Endothelial cell of umbilical vein (primary cell): Measurements from ENCODE around the gene LRRC7. TPM values are rescaled to one million over a fixed set of nuclear protein-coding genes. Genes with fewer than 3 reads are reported as not detected.

Source experiments
- BruUV-seq: library from RNA; stranded (reverse); fragments of 400-500 nt; replicated peaks from 2 replicates; lab custom pipeline; 2021; lab: Mats Ljungman, UMichigan
- CTCF ChIA-PET: fragments of 300-600, 350-600 bp; sonication (Branson Sonifier 250); formaldehyde crosslinking; loops from one replicate; lab custom pipeline; 2021; ENCODE audit warnings: antibody characterized with exemption, inconsistent platforms; lab: Charles Lee
- POLR2A ChIA-PET: fragments of 300-600, 350-600 bp; sonication (Branson Sonifier 250); formaldehyde crosslinking; loops from one replicate; lab custom pipeline; 2021; ENCODE audit warnings: antibody characterized with exemption, inconsistent platforms; lab: Charles Lee
- DNase-seq: peaks from one replicate; pipeline ENCODE4 v3.0.0-alpha.2; 2011; ENCODE audit warnings: low read depth, low spot score
- FAIRE-seq: peaks from 2 replicates; lab custom pipeline; 2011; peaks lifted over from hg19 to GRCh38; lab: Jason Lieb, UNC
- H2AFZ ChIP-seq: 2 replicates; pipeline ENCODE4 v1.6.0; 2012; ENCODE audit warnings: low read depth, low read length, control low read depth, inconsistent platforms
- H3K27ac ChIP-seq: 2 replicates; pipeline ENCODE4 v1.5.1; 2011; ENCODE audit warnings: low read depth, mild to moderate bottlenecking, control low read depth, low read length, moderate library complexity; ENCODE audit not compliant: insufficient read depth
- H3K27me3 ChIP-seq, 2 experiments: 2 replicates each; pipeline versions ENCODE4 v1.6.0 to v1.6.1; 2011; ENCODE audit warnings: low read length in 2 of 2, mixed read lengths in 1 of 2; ENCODE audit not compliant: control insufficient read depth in 2 of 2, insufficient read depth in 2 of 2
- H3K36me3 ChIP-seq, 2 experiments: 2 replicates in 1 of 2; 3 replicates in 1 of 2; pipeline ENCODE4 v1.5.1; 2011; ENCODE audit warnings: low read length in 2 of 2, mild to moderate bottlenecking in 1 of 2, moderate library complexity in 1 of 2; ENCODE audit not compliant: control insufficient read depth in 2 of 2, insufficient read depth in 2 of 2; ENCODE audit errors: extremely low read depth in 1 of 2
- H3K4me1 ChIP-seq: 3 replicates; pipeline ENCODE4 v1.5.1; 2011; ENCODE audit warnings: mild to moderate bottlenecking, low read length; ENCODE audit not compliant: control insufficient read depth, insufficient read depth; ENCODE audit errors: extremely low read depth
- H3K4me2 ChIP-seq: 2 replicates; pipeline ENCODE4 v1.6.1; 2011; ENCODE audit warnings: low read length, control low read depth, mixed read lengths; ENCODE audit not compliant: insufficient read depth
- H3K4me3 ChIP-seq, 3 experiments: fragments of 200-600 bp in 1 of 3; sonication (generic), shearing (Covaris generic) in 1 of 3; replicated peaks in 1 of 3; 2 replicates each; pipeline ENCODE4 v1.5.1; 2011 to 2016; ENCODE audit warnings: control low read depth in 3 of 3, low read length in 3 of 3, mild to moderate bottlenecking in 2 of 3, inconsistent platforms in 1 of 3, low read depth in 1 of 3, moderate library complexity in 1 of 3; ENCODE audit not compliant: insufficient read depth in 1 of 3
- H3K79me2 ChIP-seq: 2 replicates; pipeline ENCODE4 v1.6.0; 2012; ENCODE audit warnings: low read length, inconsistent platforms; ENCODE audit not compliant: control insufficient read depth, insufficient read depth
- H3K9ac ChIP-seq: replicated peaks from 2 replicates; pipeline ENCODE3; 2011; ENCODE audit warnings: low read length, control low read depth; ENCODE audit not compliant: insufficient read depth; ENCODE audit errors: extremely low read depth
- H3K9me1 ChIP-seq: replicated peaks from 3 replicates; pipeline ENCODE4 v1.6.0; 2011; ENCODE audit warnings: mild to moderate bottlenecking, low read length; ENCODE audit not compliant: control insufficient read depth, insufficient read depth; ENCODE audit errors: extremely low read depth
- H3K9me3 ChIP-seq: replicated peaks from 2 replicates; pipeline ENCODE4 v1.5.1; 2012; ENCODE audit warnings: low read length, inconsistent platforms; ENCODE audit not compliant: control insufficient read depth, insufficient read depth
- H4K20me1 ChIP-seq: replicated peaks from 2 replicates; pipeline ENCODE3; 2011; ENCODE audit warnings: mild to moderate bottlenecking, low read length; ENCODE audit not compliant: control insufficient read depth, insufficient read depth; ENCODE audit errors: extremely low read depth
- EZH2 ChIP-seq: IDR thresholded peaks from 2 replicates; pipeline ENCODE4 v1.6.1; 2012; ENCODE audit warnings: borderline replicate concordance, low read depth, mild to moderate bottlenecking, moderate library complexity, low read length, inconsistent platforms; ENCODE audit not compliant: severe bottlenecking
- FOS ChIP-seq: IDR thresholded peaks from 2 replicates; pipeline ENCODE4 v1.6.1; 2011; ENCODE audit warnings: mild to moderate bottlenecking, low read length, moderate library complexity, borderline replicate concordance; ENCODE audit not compliant: insufficient read depth
- GATA2 ChIP-seq: IDR thresholded peaks from 2 replicates; pipeline ENCODE4 v1.7.0; 2011; ENCODE audit warnings: low read depth, mild to moderate bottlenecking, moderate library complexity, mixed read lengths, low read length; ENCODE audit not compliant: insufficient read length, insufficient read depth
- JUN ChIP-seq: IDR thresholded peaks from 2 replicates; pipeline ENCODE4 v1.6.1; 2011; ENCODE audit warnings: borderline replicate concordance, low read depth; ENCODE audit not compliant: insufficient read length, insufficient read depth
- MYC ChIP-seq: IDR thresholded peaks from one replicate; pipeline ENCODE4 v1.6.1; 2011; ENCODE audit warnings: mild to moderate bottlenecking, low read depth, low read length
- POLR2AphosphoS5 ChIP-seq: IDR thresholded peaks from 2 replicates; pipeline ENCODE4 v1.6.1; 2012; ENCODE audit warnings: low read depth, mild to moderate bottlenecking, control low read depth, low read length, moderate library complexity; ENCODE audit not compliant: insufficient read depth
- dilution Hi-C: fragments of 300-500 bp; cut with MboI; formaldehyde crosslinking; loops from one replicate; pipeline ENCODE4 v1.15.0; 2019; ENCODE audit warnings: low sequenced_read_pairs; ENCODE audit not compliant: extremely low pct_ligation_motif_present
- intact Hi-C: fragments of 100-400 bp; cut with micrococcal nuclease; formaldehyde crosslinking; loops from one replicate; pipeline ENCODE4 v1.10.0; 2022
- polyA plus RNA-seq, 4 experiments: library from polyadenylated mRNA; depleted of rRNA in 3 of 4; stranded (reverse) in 3 of 4; unstranded in 1 of 4; fragments of >200 nt; gene quantifications; 2 replicates each; pipeline versions ENCODE4 v1.2.1 to v1.2.3, GENCODE V29; 2011 to 2012; ENCODE audit warnings: missing spikeins in 1 of 4
- total RNA-seq: library from RNA; stranded (reverse); gene quantifications from 2 replicates; pipeline ENCODE4 v1.2.3, GENCODE V29; 2021
- TF ChIP-seq, protein P1 (sequence below): IDR thresholded peaks from 2 replicates; pipeline ENCODE4 v1.6.1; 2011; ENCODE audit not compliant: insufficient read depth, insufficient read length
- TF ChIP-seq, protein P2 (sequence below), 2 donors: IDR thresholded peaks; 1 replicate in 1 of 2; 2 replicates in 1 of 2; pipeline ENCODE4 v1.5.1; 2011; ENCODE audit warnings: low read length in 2 of 2, mild to moderate bottlenecking in 2 of 2, moderate library complexity in 2 of 2, control low read depth in 1 of 2, inconsistent platforms in 1 of 2, low read depth in 1 of 2; ENCODE audit not compliant: insufficient read depth in 1 of 2; ENCODE audit errors: extremely low read depth in 1 of 2

LRRC7 gene
- total and polyA plus RNA-seq, 2 donors (not counting 3 experiments of a cell fraction or from before 2014, with no cell fraction given), result 0.11 to 0.58 TPM

DNA sequence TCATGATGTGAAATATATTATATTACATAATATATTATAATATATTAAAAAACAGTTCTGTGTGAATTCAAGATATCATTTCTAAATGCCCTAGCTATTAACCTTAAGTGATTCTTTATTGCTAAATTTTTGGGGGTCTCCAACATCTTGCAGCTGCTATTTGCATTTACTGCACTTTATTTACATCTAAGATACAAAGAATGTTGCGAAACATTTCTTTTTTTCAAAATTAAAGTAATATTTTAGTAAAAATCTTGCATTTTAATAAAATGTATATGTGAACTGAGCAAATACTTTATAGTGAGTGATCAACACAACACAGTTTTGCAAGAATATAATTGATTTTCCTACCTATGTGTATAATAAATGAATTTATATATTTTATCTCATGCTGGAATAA, 456.6 kb downstream of the LRRC7 start:
- intact Hi-C loops, result no loop called here
- BruUV-seq, result no TSS peak

More for the DNA sequence above, 456.6 kb downstream of the LRRC7 start:
- Histone ChIP-seq H3K9me3 (no peaks in the 10 kb centered on the region), H3K9me1 (no peaks in the 10 kb centered on the region), H3K79me2 (no peaks in the 10 kb centered on the region), H3K4me3 (no peak overlapping the region), H3K4me1 (no peaks in the 10 kb centered on the region), H3K9ac (no peak overlapping the region), H3K27me3 (no peaks in the 10 kb centered on the region), H4K20me1 (no peaks in the 10 kb centered on the region), H3K36me3 (no peaks in the 10 kb centered on the region), H2AFZ (no peak overlapping the region), H3K27ac (no peak overlapping the region), H3K4me2 (no peak overlapping the region)
- TF ChIP-seq MYC (no peak), EZH2 (no peak), POLR2AphosphoS5 (no peak), GATA2 (no peak), FOS (no peak), JUN (no peak)
- TF ChIP-seq, protein P1, sequence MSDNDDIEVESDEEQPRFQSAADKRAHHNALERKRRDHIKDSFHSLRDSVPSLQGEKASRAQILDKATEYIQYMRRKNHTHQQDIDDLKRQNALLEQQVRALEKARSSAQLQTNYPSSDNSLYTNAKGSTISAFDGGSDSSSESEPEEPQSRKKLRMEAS, result no peak
- TF ChIP-seq, protein P2, sequence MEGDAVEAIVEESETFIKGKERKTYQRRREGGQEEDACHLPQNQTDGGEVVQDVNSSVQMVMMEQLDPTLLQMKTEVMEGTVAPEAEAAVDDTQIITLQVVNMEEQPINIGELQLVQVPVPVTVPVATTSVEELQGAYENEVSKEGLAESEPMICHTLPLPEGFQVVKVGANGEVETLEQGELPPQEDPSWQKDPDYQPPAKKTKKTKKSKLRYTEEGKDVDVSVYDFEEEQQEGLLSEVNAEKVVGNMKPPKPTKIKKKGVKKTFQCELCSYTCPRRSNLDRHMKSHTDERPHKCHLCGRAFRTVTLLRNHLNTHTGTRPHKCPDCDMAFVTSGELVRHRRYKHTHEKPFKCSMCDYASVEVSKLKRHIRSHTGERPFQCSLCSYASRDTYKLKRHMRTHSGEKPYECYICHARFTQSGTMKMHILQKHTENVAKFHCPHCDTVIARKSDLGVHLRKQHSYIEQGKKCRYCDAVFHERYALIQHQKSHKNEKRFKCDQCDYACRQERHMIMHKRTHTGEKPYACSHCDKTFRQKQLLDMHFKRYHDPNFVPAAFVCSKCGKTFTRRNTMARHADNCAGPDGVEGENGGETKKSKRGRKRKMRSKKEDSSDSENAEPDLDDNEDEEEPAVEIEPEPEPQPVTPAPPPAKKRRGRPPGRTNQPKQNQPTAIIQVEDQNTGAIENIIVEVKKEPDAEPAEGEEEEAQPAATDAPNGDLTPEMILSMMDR (IDR thresholded peaks at IDR 0.05; ENCODE audit: extremely low read depth in 1 of 2, insufficient read depth in 1 of 2, low read depth in 1 of 2, low read length in 2 of 2), result no peak
- CTCF ChIA-PET, result interaction anchor here (1.6 kb wide), 1 partner anchor 9 kb away, joined by 6 read pairs; no protein-coding TSS in a partner anchor
- FAIRE-seq (no peak), DNase-seq (no peak)
- dilution Hi-C loops, result no loop called here
- POLR2A ChIA-PET, result no interaction called here
